Measurements from ENCODE around the gene HJURP. TPM values are rescaled to one million over a fixed set of nuclear protein-coding genes. Genes with fewer than 3 reads are reported as not detected.

Gene HJURP
- polyA plus RNA-seq, 3 donors from 2014 or later = 0.47 to 1.2 (median 0.69) TPM

- Mint-ChIP-seq H3K27me3 (ENCODE audit: low read depth in 3 of 3) (peaks cover 3 to 16% (median 10%) of the 10 kb centered on the region in 3 donors), H3K4me3 (no peak overlapping the region), H3K9me3 (no peaks in the 10 kb centered on the region), H3K4me1 (no peaks in the 10 kb centered on the region), H3K27ac (no peak overlapping the region), H3K36me3 (no peaks in the 10 kb centered on the region)
- no peak for DNase-seq
Measured at GRCh38 chr2:233807966-233808935, 46.1 kb downstream of the HJURP start.

DNA sequence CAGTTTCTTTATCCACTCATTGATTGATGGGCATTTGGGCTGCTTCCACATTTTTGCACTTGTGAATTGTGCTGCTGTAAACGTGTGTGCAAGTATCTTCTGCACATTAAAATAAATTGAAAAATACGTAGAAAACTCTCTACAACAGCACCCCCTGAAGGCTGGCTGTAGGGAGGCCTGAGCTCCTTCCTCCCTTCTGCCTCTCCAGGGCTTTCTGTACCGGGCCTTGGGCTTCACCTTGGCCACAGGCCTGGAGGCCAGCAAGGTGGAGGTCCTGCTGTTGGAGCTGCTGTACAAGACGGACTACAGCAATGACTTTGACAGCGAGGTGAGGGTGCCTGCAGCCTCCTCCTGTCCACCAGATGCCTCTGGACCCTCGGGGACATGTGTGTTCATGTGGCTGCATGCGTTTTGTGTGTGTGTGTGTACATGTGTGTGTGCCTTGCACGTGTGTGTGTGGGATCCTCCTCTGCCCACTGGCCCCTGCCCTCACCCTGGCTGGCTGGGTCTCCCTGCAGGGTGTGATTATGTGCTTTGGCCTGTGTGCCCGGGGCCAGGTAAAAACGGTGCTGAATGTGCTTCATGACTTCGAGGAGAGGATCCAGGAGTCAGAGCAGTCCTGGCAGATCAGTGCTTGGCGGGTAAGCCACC is 47.0 kb downstream of the HJURP start:
- H3K27me3 Mint-ChIP-seq (ENCODE audit: low read depth in 3 of 3) = peaks cover 3 to 16% (median 5%) of the 10 kb centered on the region in 3 donors
- no peaks in the 10 kb centered on the region for H3K4me1 Mint-ChIP-seq
- no peaks in the 10 kb centered on the region for H3K9me3 Mint-ChIP-seq
- H3K27ac Mint-ChIP-seq = no peak overlapping the region
- no peak overlapping the region for H3K4me3 Mint-ChIP-seq
- no peaks in the 10 kb centered on the region for H3K36me3 Mint-ChIP-seq
- no peak for DNase-seq

GRCh38 chr2:233803994-233804393 is 50.3 kb downstream of the HJURP start:
- no peak overlapping the region for H3K27ac Mint-ChIP-seq
- no peaks in the 10 kb centered on the region for H3K4me1 Mint-ChIP-seq
- DNase-seq = no peak
- no peaks in the 10 kb centered on the region for H3K36me3 Mint-ChIP-seq
- no peaks in the 10 kb centered on the region for H3K9me3 Mint-ChIP-seq
- peaks cover 5 to 9% (median 5%) of the 10 kb centered on the region in 3 donors for H3K27me3 Mint-ChIP-seq (ENCODE audit: low read depth in 3 of 3)
- H3K4me3 Mint-ChIP-seq = no peak overlapping the region

DNA sequence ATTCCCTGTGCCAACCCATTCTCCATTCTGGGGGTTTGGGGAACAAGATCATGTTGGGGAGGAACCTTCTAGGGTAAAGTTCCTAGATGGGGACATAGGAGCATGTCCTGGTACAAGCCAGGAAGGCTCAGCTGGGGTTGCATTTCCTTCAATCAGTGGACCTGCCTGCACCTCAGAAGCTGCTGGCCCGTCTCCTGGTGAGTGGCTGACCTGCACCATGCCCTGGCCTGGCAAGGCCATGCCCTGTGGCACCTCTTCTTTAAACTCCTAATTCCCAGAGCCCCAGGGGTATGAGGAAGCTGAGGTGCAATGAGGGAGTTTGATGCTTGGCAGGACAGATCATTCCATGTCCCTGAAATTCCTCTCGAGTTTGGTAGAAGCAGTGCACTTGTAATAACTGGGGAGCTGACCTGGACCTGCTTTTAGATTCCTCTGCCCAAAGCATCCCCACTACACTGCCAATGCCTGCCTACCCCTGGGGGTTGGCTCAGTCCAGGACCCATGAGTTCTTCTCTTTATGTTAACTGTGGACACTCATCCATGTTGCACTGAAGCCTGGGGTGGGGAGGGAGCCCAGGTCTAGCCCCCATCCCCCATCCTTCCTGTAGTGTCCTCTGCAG is 50.9 kb downstream of the HJURP start:
- no peak for DNase-seq
- no peaks in the 10 kb centered on the region for H3K4me1 Mint-ChIP-seq
- no peak overlapping the region for H3K4me3 Mint-ChIP-seq
- H3K27me3 Mint-ChIP-seq (ENCODE audit: low read depth in 3 of 3) = peaks cover 4 to 5% (median 5%) of the 10 kb centered on the region in 3 donors
- H3K9me3 Mint-ChIP-seq = no peaks in the 10 kb centered on the region
- H3K36me3 Mint-ChIP-seq = no peaks in the 10 kb centered on the region
- no peak overlapping the region for H3K27ac Mint-ChIP-seq

GRCh38 chr2:233802132-233802815 is 52.1 kb downstream of the HJURP start:
- no peak for DNase-seq
- no peaks in the 10 kb centered on the region for H3K36me3 Mint-ChIP-seq
- H3K9me3 Mint-ChIP-seq = no peaks in the 10 kb centered on the region
- H3K4me1 Mint-ChIP-seq = no peaks in the 10 kb centered on the region
- no peak overlapping the region for H3K4me3 Mint-ChIP-seq
- no peak overlapping the region for H3K27ac Mint-ChIP-seq
- peaks cover 4 to 5% (median 5%) of the 10 kb centered on the region in 3 donors for H3K27me3 Mint-ChIP-seq (ENCODE audit: low read depth in 3 of 3)

DNA sequence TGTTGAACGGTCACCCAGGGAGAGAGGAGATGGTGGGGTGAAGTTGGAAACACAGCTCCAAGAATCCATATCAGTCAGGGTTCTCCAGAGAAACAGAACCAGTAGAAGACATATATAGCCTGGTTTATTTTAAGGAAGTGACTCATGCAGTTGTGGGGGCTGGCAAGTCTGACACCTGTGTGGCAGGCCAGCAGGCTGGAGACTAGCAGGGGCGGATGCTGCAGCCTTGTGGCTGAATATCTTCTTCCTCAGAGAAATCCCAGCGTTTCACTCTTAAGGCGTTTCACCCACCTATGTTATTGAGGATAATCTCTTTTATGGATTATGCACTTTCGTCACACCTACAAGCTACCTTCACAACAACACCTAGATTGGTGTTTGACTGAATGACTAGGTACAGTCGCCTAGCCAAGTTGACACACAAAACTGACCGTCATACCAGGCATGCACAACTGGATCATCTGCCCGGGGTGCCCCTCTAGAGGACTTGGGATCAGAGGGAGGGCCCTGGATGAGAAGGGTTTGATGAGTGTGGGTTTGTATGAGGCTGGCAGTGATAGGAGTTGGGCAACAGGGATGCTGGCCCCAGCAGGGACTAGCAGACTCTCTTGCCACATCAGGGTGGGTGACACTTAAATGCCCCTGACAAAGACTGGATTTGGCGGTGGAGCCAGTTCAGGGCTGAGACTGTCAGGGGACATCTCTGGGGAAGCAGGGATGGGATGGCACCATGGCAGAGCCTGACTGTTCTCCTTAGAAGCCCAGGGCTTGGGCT is 52.8 kb downstream of the HJURP start:
- H3K4me3 Mint-ChIP-seq = no peak overlapping the region
- DNase-seq = no peak

DNA sequence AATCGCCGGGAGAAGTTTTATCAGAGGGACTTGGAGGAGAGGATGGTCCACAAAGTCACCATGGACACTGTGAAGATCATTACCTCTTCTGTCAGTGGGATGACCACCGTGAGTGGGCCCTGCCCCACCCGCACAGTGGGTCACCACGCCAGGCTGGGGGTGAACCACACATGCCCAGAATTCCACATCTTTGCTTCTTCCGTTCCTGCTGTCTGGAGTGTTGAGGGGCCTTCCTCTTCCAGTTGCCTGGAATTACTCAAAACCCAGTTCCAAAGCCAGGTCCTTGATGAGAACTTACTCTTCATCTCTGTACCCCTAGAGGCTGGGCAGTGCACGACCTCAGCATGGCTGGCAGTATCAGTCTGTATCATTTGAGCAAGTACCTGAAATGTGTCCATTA is 54.1 kb downstream of the HJURP start:
- Mint-ChIP-seq H3K4me3 (no peak overlapping the region), H3K27me3 (ENCODE audit: low read depth in 3 of 3) (peaks cover 3 to 5% (median 4%) of the 10 kb centered on the region in 3 donors), H3K9me3 (no peaks in the 10 kb centered on the region), H3K4me1 (no peaks in the 10 kb centered on the region), H3K36me3 (no peaks in the 10 kb centered on the region), H3K27ac (no peak overlapping the region)
- DNase-seq = no peak

More for the DNA sequence above, 52.8 kb downstream of the HJURP start:
- Mint-ChIP-seq H3K36me3 (no peaks in the 10 kb centered on the region), H3K27ac (no peak overlapping the region), H3K27me3 (ENCODE audit: low read depth in 3 of 3) (peaks cover 4 to 5% (median 5%) of the 10 kb centered on the region in 3 donors), H3K4me1 (no peaks in the 10 kb centered on the region), H3K9me3 (no peaks in the 10 kb centered on the region)

GRCh38 chr2:233799716-233800115 is 54.6 kb downstream of the HJURP start:
- no peak for DNase-seq
- peaks cover 0 to 4% (median 2%) of the 10 kb centered on the region in 3 donors for H3K27me3 Mint-ChIP-seq (ENCODE audit: low read depth in 3 of 3)
- no peak overlapping the region for H3K27ac Mint-ChIP-seq
- H3K9me3 Mint-ChIP-seq = no peaks in the 10 kb centered on the region
- H3K4me1 Mint-ChIP-seq = no peaks in the 10 kb centered on the region
- H3K4me3 Mint-ChIP-seq = no peak overlapping the region
- no peaks in the 10 kb centered on the region for H3K36me3 Mint-ChIP-seq

DNA sequence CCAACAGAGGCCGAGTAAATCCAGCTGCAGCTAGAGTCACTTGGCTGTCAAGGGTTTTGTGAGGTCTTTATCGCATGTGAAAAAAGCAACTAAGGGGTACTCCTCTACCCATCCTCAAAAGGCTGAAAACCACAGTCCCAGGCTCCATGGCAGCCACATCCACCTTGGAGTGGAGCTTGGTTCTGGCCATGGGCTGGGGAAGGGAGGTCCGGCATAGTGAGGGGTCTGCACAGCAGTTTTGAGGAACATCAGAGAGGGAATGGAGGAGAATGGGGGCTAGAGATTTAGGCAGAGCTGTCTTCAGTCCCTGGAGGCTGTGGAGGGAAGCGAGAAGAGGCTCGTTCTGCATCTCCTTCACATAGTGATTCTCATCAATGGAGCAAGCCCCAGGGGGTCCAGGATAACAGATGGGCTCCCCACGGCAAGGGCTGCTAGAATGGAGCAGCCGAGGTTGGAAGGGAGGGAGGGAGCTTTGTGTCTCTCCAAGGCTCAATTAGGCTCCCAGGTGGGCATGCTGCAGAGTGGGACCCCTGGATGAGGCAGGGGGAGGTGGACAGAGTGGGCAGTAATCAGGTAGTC is 55.2 kb downstream of the HJURP start:
- Mint-ChIP-seq H3K4me3 (no peak overlapping the region), H3K27ac (no peak overlapping the region), H3K9me3 (no peaks in the 10 kb centered on the region), H3K36me3 (no peaks in the 10 kb centered on the region), H3K27me3 (ENCODE audit: low read depth in 3 of 3) (peaks cover 0 to 4% (median 2%) of the 10 kb centered on the region in 3 donors), H3K4me1 (no peaks in the 10 kb centered on the region)
- no peak for DNase-seq

DNA sequence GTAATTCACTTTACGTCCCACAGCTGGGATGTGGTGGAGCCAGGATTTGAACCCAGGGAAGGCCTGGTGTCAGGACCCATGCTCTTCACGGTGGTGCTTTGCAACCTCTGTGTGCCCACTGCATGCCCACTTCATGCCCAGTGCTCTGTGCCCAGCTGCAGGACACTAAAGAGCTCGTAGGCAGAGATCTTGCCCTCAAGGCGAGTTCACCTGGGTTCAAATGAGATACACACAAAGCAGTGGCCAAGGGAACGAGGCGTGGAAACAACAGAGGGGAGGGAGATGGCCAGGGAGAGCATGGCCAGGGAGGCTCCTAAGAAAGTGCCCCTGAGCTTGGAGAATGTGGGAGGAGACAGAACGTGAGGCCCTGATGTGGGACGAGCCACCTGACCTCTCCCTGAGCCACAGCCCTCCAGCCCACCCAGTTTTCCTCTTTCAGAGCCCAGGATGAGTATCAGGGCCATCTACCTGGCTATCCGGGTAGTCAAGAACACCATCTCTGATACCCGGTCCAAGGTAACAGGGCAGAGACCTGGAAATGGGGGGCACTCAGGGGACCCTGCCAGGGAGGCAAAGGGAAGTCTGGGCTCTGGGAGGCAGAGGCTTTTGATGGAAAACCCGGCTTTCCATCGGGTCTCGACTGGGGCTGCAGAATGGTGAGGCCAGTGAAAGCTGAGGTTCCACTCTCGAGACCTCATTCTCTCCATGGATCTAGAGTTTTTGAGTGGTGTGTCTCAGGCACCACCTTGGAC is 55.8 kb downstream of the HJURP start:
- H3K4me3 Mint-ChIP-seq = no peak overlapping the region
- DNase-seq = no peak
- H3K9me3 Mint-ChIP-seq = no peaks in the 10 kb centered on the region
- H3K27ac Mint-ChIP-seq = peak overlapping the region in 1 of 6 donors; percentile 61
- no peaks in the 10 kb centered on the region for H3K36me3 Mint-ChIP-seq
- peaks cover 0 to 4% (median 2%) of the 10 kb centered on the region in 3 donors for H3K27me3 Mint-ChIP-seq (ENCODE audit: low read depth in 3 of 3)
- no peaks in the 10 kb centered on the region for H3K4me1 Mint-ChIP-seq

DNA sequence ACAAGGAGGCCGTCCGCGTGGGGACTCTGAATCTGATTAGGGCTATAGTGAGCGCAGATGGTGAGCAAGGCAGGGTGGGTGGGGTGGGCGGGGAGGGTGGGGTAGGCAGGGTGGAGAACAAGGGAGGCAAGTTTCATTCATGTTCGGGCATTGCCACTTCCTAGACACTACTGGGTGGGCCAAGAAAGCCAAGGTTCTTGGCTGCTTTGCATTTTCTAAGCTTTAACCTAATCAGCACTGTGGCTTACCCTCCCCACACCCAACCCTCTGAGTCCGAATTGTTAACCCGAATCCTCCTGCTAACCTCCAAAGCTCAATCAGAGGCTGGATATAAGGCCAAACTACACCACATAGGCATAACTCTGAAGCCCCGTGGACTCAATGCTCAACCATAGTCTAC is 58.1 kb downstream of the HJURP start:
- Mint-ChIP-seq H3K4me3 (no peak overlapping the region), H3K27ac (no peak overlapping the region), H3K36me3 (no peaks in the 10 kb centered on the region), H3K9me3 (no peaks in the 10 kb centered on the region), H3K27me3 (ENCODE audit: low read depth in 3 of 3) (peaks cover 0 to 6% (median 2%) of the 10 kb centered on the region in 3 donors), H3K4me1 (no peaks in the 10 kb centered on the region)
- DNase-seq = no peak

DNA sequence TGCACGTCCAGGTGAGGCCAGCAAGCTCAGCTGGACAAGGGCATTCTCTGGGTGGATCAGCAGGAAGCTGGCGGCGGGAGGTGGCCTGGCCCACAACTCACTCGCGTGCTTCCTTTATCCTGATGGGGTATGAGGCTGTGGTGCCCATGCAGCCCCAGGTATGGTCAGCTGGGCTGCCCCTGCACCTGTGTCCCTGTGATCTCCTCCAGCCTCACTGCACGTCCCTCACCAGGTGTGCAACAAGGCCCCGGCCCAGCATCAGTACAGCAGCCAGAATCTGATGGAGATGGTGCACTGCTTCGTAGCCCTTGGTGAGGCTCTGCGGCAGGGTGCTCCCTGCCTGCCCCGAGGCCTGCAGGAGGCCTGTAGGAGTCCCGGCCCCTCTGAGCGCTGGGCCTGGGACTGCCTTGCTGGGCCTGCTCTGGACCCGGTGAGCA is 58.6 kb downstream of the HJURP start:
- H3K4me3 Mint-ChIP-seq = no peak overlapping the region
- H3K36me3 Mint-ChIP-seq = no peaks in the 10 kb centered on the region
- no peak for DNase-seq
- H3K27me3 Mint-ChIP-seq (ENCODE audit: low read depth in 3 of 3) = peaks cover 0 to 6% (median 2%) of the 10 kb centered on the region in 3 donors
- H3K27ac Mint-ChIP-seq = no peak overlapping the region
- no peaks in the 10 kb centered on the region for H3K9me3 Mint-ChIP-seq
- no peaks in the 10 kb centered on the region for H3K4me1 Mint-ChIP-seq

All from immature natural killer cell (primary cell).